ENCODE data around the gene LAMA5.

LAMA5 gene

GRCh38 chr20:62345681-62346370, 21.3 kb downstream of the LAMA5 start:
- ATAC-seq (ENCODE audit: insufficient read depth, low read depth) (no peak), DNase-seq (no peak)
- H3K4me2 ChIP-seq (ENCODE audit: insufficient read depth, low read length) = no peak overlapping the region
- H3K27me3 ChIP-seq (ENCODE audit: insufficient read depth, low read length, poor library complexity) = peaks cover 4% of the 10 kb centered on the region
- H3K36me3 ChIP-seq (ENCODE audit: insufficient read depth, low read length) = no peaks in the 10 kb centered on the region
- H3K79me2 ChIP-seq (ENCODE audit: insufficient read depth, low read length) = no peaks in the 10 kb centered on the region
- TF ChIP-seq CTCF (IDR thresholded peaks at IDR 0.05; ENCODE audit: borderline replicate concordance, extremely low read depth, low read length, poor library complexity, severe bottlenecking) (no peak), EZH2 (IDR thresholded peaks at IDR 0.05; ENCODE audit: borderline replicate concordance, low read depth, low read length, severe bottlenecking) (no peak)
- H3K9me3 ChIP-seq (ENCODE audit: insufficient read depth, low read length, severe bottlenecking) = peaks cover 2% of the 10 kb centered on the region
- no peaks in the 10 kb centered on the region for H3K4me1 ChIP-seq (ENCODE audit: insufficient read depth, low read length)
- H2AFZ ChIP-seq (ENCODE audit: low read depth, low read length) = no peak overlapping the region
- no peaks in the 10 kb centered on the region for H4K20me1 ChIP-seq (ENCODE audit: insufficient read depth, low read length)
- no peak overlapping the region for H3K9ac ChIP-seq (ENCODE audit: low read depth, low read length)
- no peak overlapping the region for H3K4me3 ChIP-seq (ENCODE audit: low read depth in 1 of 2, low read length in 2 of 2)
- no peak overlapping the region for H3K27ac ChIP-seq (ENCODE audit: low read length)

- Histone ChIP-seq H3K79me2 (ENCODE audit: insufficient read depth, low read length) (no peaks in the 10 kb centered on the region), H3K36me3 (ENCODE audit: insufficient read depth, low read length) (no peaks in the 10 kb centered on the region), H4K20me1 (ENCODE audit: insufficient read depth, low read length) (0 out of 2 replicates have a peak, but pooled peaks cover 2% of the 10 kb centered on the region), H3K4me3 (ENCODE audit: low read depth in 1 of 2, low read length in 2 of 2) (no peak overlapping the region), H3K27me3 (ENCODE audit: insufficient read depth, low read length, poor library complexity) (peaks cover 7% of the 10 kb centered on the region), H3K4me2 (ENCODE audit: insufficient read depth, low read length) (no peak overlapping the region), H3K9ac (ENCODE audit: low read depth, low read length) (no peak overlapping the region), H3K9me3 (ENCODE audit: insufficient read depth, low read length, severe bottlenecking) (peaks cover 2% of the 10 kb centered on the region), H3K27ac (ENCODE audit: low read length) (no peak overlapping the region), H2AFZ (ENCODE audit: low read depth, low read length) (no peak overlapping the region), H3K4me1 (ENCODE audit: insufficient read depth, low read length) (no peaks in the 10 kb centered on the region)
- no peak for DNase-seq
- ATAC-seq (ENCODE audit: insufficient read depth, low read depth) = no peak
- no peak for TF ChIP-seq EZH2 (IDR thresholded peaks at IDR 0.05; ENCODE audit: borderline replicate concordance, low read depth, low read length, severe bottlenecking)
- no peak for TF ChIP-seq CTCF (IDR thresholded peaks at IDR 0.05; ENCODE audit: borderline replicate concordance, extremely low read depth, low read length, poor library complexity, severe bottlenecking)
Measured at GRCh38 chr20:62344782-62345181, 22.3 kb downstream of the LAMA5 start.

GRCh38 chr20:62344092-62344491, 23.0 kb downstream of the LAMA5 start:
- no peak overlapping the region for H3K4me3 ChIP-seq (ENCODE audit: low read depth in 1 of 2, low read length in 2 of 2)
- peaks cover 2% of the 10 kb centered on the region for H3K9me3 ChIP-seq (ENCODE audit: insufficient read depth, low read length, severe bottlenecking)
- no peaks in the 10 kb centered on the region for H3K79me2 ChIP-seq (ENCODE audit: insufficient read depth, low read length)
- no peak overlapping the region for H3K27ac ChIP-seq (ENCODE audit: low read length)
- no peak overlapping the region for H3K9ac ChIP-seq (ENCODE audit: low read depth, low read length)
- no peak overlapping the region for H3K4me2 ChIP-seq (ENCODE audit: insufficient read depth, low read length)
- ATAC-seq (ENCODE audit: insufficient read depth, low read depth) = no peak
- peaks cover 8% of the 10 kb centered on the region for H3K27me3 ChIP-seq (ENCODE audit: insufficient read depth, low read length, poor library complexity)
- no peaks in the 10 kb centered on the region for H3K36me3 ChIP-seq (ENCODE audit: insufficient read depth, low read length)
- 0 out of 2 replicates have a peak, but pooled peaks cover 2% of the 10 kb centered on the region for H4K20me1 ChIP-seq (ENCODE audit: insufficient read depth, low read length)
- TF ChIP-seq EZH2 (IDR thresholded peaks at IDR 0.05; ENCODE audit: borderline replicate concordance, low read depth, low read length, severe bottlenecking) (no peak), CTCF (IDR thresholded peaks at IDR 0.05; ENCODE audit: borderline replicate concordance, extremely low read depth, low read length, poor library complexity, severe bottlenecking) (no peak)
- no peak for DNase-seq
- no peak overlapping the region for H2AFZ ChIP-seq (ENCODE audit: low read depth, low read length)
- H3K4me1 ChIP-seq (ENCODE audit: insufficient read depth, low read length) = no peaks in the 10 kb centered on the region
